Measurements from ENCODE around the gene OR10G7. TPM values are rescaled to one million over a fixed set of nuclear protein-coding genes. Genes with fewer than 3 reads are reported as not detected.

Gene OR10G7
- total and polyA plus RNA-seq, 2 of the 13 experiments (the other 11 are each of a cell fraction or from before 2014, with no cell fraction given), result not detected

DNA sequence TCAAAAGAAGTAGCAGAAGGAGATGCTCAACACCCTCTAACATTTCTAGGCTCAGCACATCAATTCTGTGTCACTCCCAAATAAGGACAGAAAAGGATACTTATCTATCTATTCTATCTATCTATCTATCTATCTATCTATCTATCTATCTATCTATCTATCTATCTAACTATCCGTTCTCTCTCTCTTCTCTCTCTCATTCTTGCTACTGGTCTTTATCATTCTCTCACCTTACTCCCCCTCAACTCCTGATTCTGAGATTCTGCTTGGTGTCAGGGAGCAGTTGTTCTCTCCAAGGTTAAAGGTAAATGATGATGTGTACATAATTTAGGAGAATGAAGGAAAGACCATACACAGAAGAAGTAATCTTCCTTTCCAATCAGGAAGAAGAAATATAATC lies 46.0 kb downstream of the OR10G7 start, which contains the start of gene OR10G6 (continued):
- no peak for TF ChIP-seq TFE3 (CRISPR knock-in tag; IDR thresholded peaks at IDR 0.05)
- TF ChIP-seq FOXC1 (CRISPR knock-in tag; IDR thresholded peaks at IDR 0.05; ENCODE audit: borderline replicate concordance), result no peak
- no peak for TF ChIP-seq ZNF564 (CRISPR knock-in tag; IDR thresholded peaks at IDR 0.05)
- no peak for TF ChIP-seq SRY (CRISPR knock-in tag; IDR thresholded peaks at IDR 0.05)

Other genes starting within 250 kb of the OR10G7 start
- not detected in 2 replicates for gene OR6M1, start 235.0 kb downstream of the OR10G7 start, total RNA-seq (2016; rRNA removed; fragmentation: Illumina TruSeq; extraction: Trizol)
- not detected in 2 replicates for gene OR6M1, start 235.0 kb downstream of the OR10G7 start, polyA plus RNA-seq (2011; rRNA removed)
- not detected in 2 replicates for gene TMEM225, start 155.7 kb downstream of the OR10G7 start, total RNA-seq (2016; rRNA removed; fragmentation: Illumina TruSeq; extraction: Trizol)
- gene TMEM225, start 155.7 kb downstream of the OR10G7 start, polyA plus RNA-seq (2011; rRNA removed), result not detected in 2 replicates
- gene OR8D4, start 139.2 kb downstream of the OR10G7 start, total RNA-seq (2016; rRNA removed; fragmentation: Illumina TruSeq; extraction: Trizol), result not detected in 2 replicates
- not detected in 2 replicates for gene OR8D4, start 139.2 kb downstream of the OR10G7 start, polyA plus RNA-seq (2011; rRNA removed)
- not detected in 2 replicates for gene OR4D5, start 101.7 kb downstream of the OR10G7 start, total RNA-seq (2016; rRNA removed; fragmentation: Illumina TruSeq; extraction: Trizol)
- gene OR4D5, start 101.7 kb downstream of the OR10G7 start, polyA plus RNA-seq (2011; rRNA removed), result not detected in 2 replicates
- gene OR6T1, start 97.5 kb downstream of the OR10G7 start, total RNA-seq (2016; rRNA removed; fragmentation: Illumina TruSeq; extraction: Trizol), result not detected in 2 replicates
- gene OR6T1, start 97.5 kb downstream of the OR10G7 start, polyA plus RNA-seq (2011; rRNA removed), result not detected in 2 replicates
- not detected in 2 replicates for gene OR10S1, start 63.5 kb downstream of the OR10G7 start, total RNA-seq (2016; rRNA removed; fragmentation: Illumina TruSeq; extraction: Trizol)
- gene OR10S1, start 63.5 kb downstream of the OR10G7 start, polyA plus RNA-seq (2011; rRNA removed), result not detected in 2 replicates
- not detected in 2 replicates for gene OR10G6, start 46.2 kb downstream of the OR10G7 start, total RNA-seq (2016; rRNA removed; fragmentation: Illumina TruSeq; extraction: Trizol)
- not detected in 2 replicates for gene OR10G6, start 46.2 kb downstream of the OR10G7 start, polyA plus RNA-seq (2011; rRNA removed)
- gene OR10G4, start 28.3 kb downstream of the OR10G7 start, total RNA-seq (2016; rRNA removed; fragmentation: Illumina TruSeq; extraction: Trizol), result not detected in 2 replicates
- gene OR10G4, start 28.3 kb downstream of the OR10G7 start, polyA plus RNA-seq (2011; rRNA removed), result not detected in 2 replicates
- gene OR10G9, start 18.3 kb downstream of the OR10G7 start, total RNA-seq (2016; rRNA removed; fragmentation: Illumina TruSeq; extraction: Trizol), result not detected in 2 replicates
- not detected in 2 replicates for gene OR10G9, start 18.3 kb downstream of the OR10G7 start, polyA plus RNA-seq (2011; rRNA removed)
- not detected in 2 replicates for gene OR10G8, start 14.5 kb downstream of the OR10G7 start, total RNA-seq (2016; rRNA removed; fragmentation: Illumina TruSeq; extraction: Trizol)
- gene OR10G8, start 14.5 kb downstream of the OR10G7 start, polyA plus RNA-seq (2011; rRNA removed), result not detected in 2 replicates
- 1.3 and 1.4 TPM in 2 replicates for gene VWA5A, start 74.1 kb upstream of the OR10G7 start, total RNA-seq (2016; rRNA removed; fragmentation: Illumina TruSeq; extraction: Trizol)
- 1.6 and 1.8 TPM in 2 replicates for gene VWA5A, start 74.1 kb upstream of the OR10G7 start, polyA plus RNA-seq (2011; rRNA removed)
- not detected in 2 replicates for gene OR10D3, start 142.0 kb upstream of the OR10G7 start, total RNA-seq (2016; rRNA removed; fragmentation: Illumina TruSeq; extraction: Trizol)
- gene OR10D3, start 142.0 kb upstream of the OR10G7 start, polyA plus RNA-seq (2011; rRNA removed), result not detected in 2 replicates
- gene OR8G1, start 199.8 kb upstream of the OR10G7 start, total RNA-seq (2016; rRNA removed; fragmentation: Illumina TruSeq; extraction: Trizol), result not detected in 2 replicates
- gene OR8G1, start 199.8 kb upstream of the OR10G7 start, polyA plus RNA-seq (2011; rRNA removed), result not detected in 2 replicates
- not detected in 2 replicates for gene OR8G5, start 215.1 kb upstream of the OR10G7 start, total RNA-seq (2016; rRNA removed; fragmentation: Illumina TruSeq; extraction: Trizol)
- gene OR8G5, start 215.1 kb upstream of the OR10G7 start, polyA plus RNA-seq (2011; rRNA removed), result not detected in 2 replicates